Astrocyte (in vitro differentiated cells and primary cell): Measurements from ENCODE around the gene MVD. TPM values are rescaled to one million over a fixed set of nuclear protein-coding genes. Genes with fewer than 3 reads are reported as not detected.

Experiments
- DNase-seq: peaks from one replicate; pipeline ENCODE4 v3.0.0-alpha.2; 2010; ENCODE audit warnings: low read depth
- FAIRE-seq: peaks from 2 replicates; lab custom pipeline; 2011; peaks lifted over from hg19 to GRCh38; lab: Jason Lieb, UNC
- H2AFZ ChIP-seq: 2 replicates; pipeline ENCODE4 v1.6.0; 2012; ENCODE audit warnings: low read depth, low read length, inconsistent platforms
- H3K27ac ChIP-seq: 2 replicates; pipeline ENCODE4 v1.5.1; 2011; ENCODE audit warnings: low read depth, low read length, inconsistent platforms
- H3K27me3 ChIP-seq: 2 replicates; pipeline ENCODE4 v1.6.0; 2011; ENCODE audit warnings: low read length, inconsistent platforms; ENCODE audit not compliant: insufficient read depth
- H3K36me3 ChIP-seq: 2 replicates; pipeline ENCODE4 v1.5.1; 2011; ENCODE audit warnings: low read length, inconsistent platforms; ENCODE audit not compliant: insufficient read depth
- H3K4me1 ChIP-seq: 2 replicates; pipeline ENCODE4 v1.5.1; 2011; ENCODE audit warnings: low read length, inconsistent platforms; ENCODE audit not compliant: insufficient read depth
- H3K4me2 ChIP-seq: 2 replicates; pipeline ENCODE4 v1.6.0; 2012; ENCODE audit warnings: low read length, inconsistent platforms
- H3K4me3 ChIP-seq: 2 replicates; pipeline ENCODE4 v1.5.1; 2011; ENCODE audit warnings: low read depth, mild to moderate bottlenecking, low read length, inconsistent platforms; ENCODE audit not compliant: insufficient read depth
- H3K79me2 ChIP-seq: 2 replicates; pipeline ENCODE4 v1.6.0; 2012; ENCODE audit warnings: mild to moderate bottlenecking, low read length, inconsistent platforms; ENCODE audit not compliant: insufficient read depth
- H3K9ac ChIP-seq: 2 replicates; pipeline ENCODE4 v1.6.0; 2012; ENCODE audit warnings: mild to moderate bottlenecking, low read length, inconsistent platforms
- H3K9me3 ChIP-seq: 2 replicates; pipeline ENCODE4 v1.5.1; 2012; ENCODE audit warnings: low read depth, mild to moderate bottlenecking, low read length, inconsistent platforms; ENCODE audit not compliant: insufficient read depth
- H4K20me1 ChIP-seq: 2 replicates; pipeline ENCODE4 v1.6.0; 2012; ENCODE audit warnings: low read length, inconsistent platforms; ENCODE audit not compliant: insufficient read depth
- H3K27ac Mint-ChIP-seq: one replicate; pipeline ENCODE4 v1.8.0; 2021; ENCODE audit warnings: mild to moderate bottlenecking, mixed read lengths; ENCODE audit not compliant: unreplicated experiment
- H3K27me3 Mint-ChIP-seq: one replicate; pipeline ENCODE4 v1.8.0; 2021; ENCODE audit warnings: low read depth, mixed read lengths; ENCODE audit not compliant: unreplicated experiment
- H3K36me3 Mint-ChIP-seq: one replicate; pipeline ENCODE4 v1.8.0; 2021; ENCODE audit warnings: low read depth, mixed read lengths; ENCODE audit not compliant: unreplicated experiment
- H3K4me1 Mint-ChIP-seq: one replicate; pipeline ENCODE4 v1.8.0; 2021; ENCODE audit warnings: low read depth, mixed read lengths; ENCODE audit not compliant: unreplicated experiment
- H3K4me3 Mint-ChIP-seq: one replicate; pipeline ENCODE4 v1.8.0; 2021; ENCODE audit warnings: mild to moderate bottlenecking, moderate library complexity, mixed read lengths; ENCODE audit not compliant: unreplicated experiment
- H3K9me3 Mint-ChIP-seq: one replicate; pipeline ENCODE4 v1.8.0; 2021; ENCODE audit warnings: mild to moderate bottlenecking, mixed read lengths; ENCODE audit not compliant: unreplicated experiment
- CTCF ChIP-seq: IDR thresholded peaks from 2 replicates; pipeline ENCODE4 v1.5.1; 2011; ENCODE audit warnings: low read depth, mild to moderate bottlenecking, inconsistent platforms, low read length, moderate library complexity; ENCODE audit not compliant: insufficient read depth
- EZH2 ChIP-seq: IDR thresholded peaks from 2 replicates; pipeline ENCODE4 v1.6.1; 2012; ENCODE audit warnings: mild to moderate bottlenecking, low read length, inconsistent platforms; ENCODE audit not compliant: insufficient read depth
- total RNA-seq: library from RNA; stranded (reverse); gene quantifications from 2 replicates; pipeline ENCODE4 v1.2.1, GENCODE V29; 2021

The MVD gene
- total RNA-seq, 1 donor from 2014 or later, result 63.9 TPM

GRCh38 chr16:88605186-88606147 lies 57.4 kb downstream of the MVD start:
- FAIRE-seq, result no peak
- Histone ChIP-seq H3K4me3 (no peak overlapping the region), H3K27me3 (no peaks in the 10 kb centered on the region), H3K36me3 (peaks cover 23% of the 10 kb centered on the region), H3K9ac (no peak overlapping the region), H3K27ac (no peak overlapping the region), H4K20me1 (peaks cover 51% of the 10 kb centered on the region), H2AFZ (no peak overlapping the region), H3K4me1 (no peaks in the 10 kb centered on the region), H3K79me2 (peaks cover 11% of the 10 kb centered on the region), H3K4me2 (no peak overlapping the region), H3K9me3 (no peaks in the 10 kb centered on the region)
- no peak overlapping the region for H3K4me3 Mint-ChIP-seq
- no peaks in the 10 kb centered on the region for H3K9me3 Mint-ChIP-seq
- no peak for DNase-seq
- H3K27ac Mint-ChIP-seq, result no peak overlapping the region
- peaks cover 24% of the 10 kb centered on the region for H3K36me3 Mint-ChIP-seq
- TF ChIP-seq EZH2, result no peak
- TF ChIP-seq CTCF, result no peak
- H3K4me1 Mint-ChIP-seq, result no peaks in the 10 kb centered on the region
- H3K27me3 Mint-ChIP-seq, result no peaks in the 10 kb centered on the region

- TF ChIP-seq CTCF (no peak), EZH2 (no peak)
- no peaks in the 10 kb centered on the region for H3K4me1 ChIP-seq
- H2AFZ ChIP-seq, result no peak overlapping the region
- Mint-ChIP-seq H3K36me3 (peaks cover 21% of the 10 kb centered on the region), H3K4me1 (peaks cover 5% of the 10 kb centered on the region), H3K9me3 (no peaks in the 10 kb centered on the region), H3K4me3 (no peak overlapping the region), H3K27me3 (no peaks in the 10 kb centered on the region), H3K27ac (no peak overlapping the region)
- H3K9ac ChIP-seq, result no peak overlapping the region
- H3K27ac ChIP-seq, result no peak overlapping the region
- H3K4me3 ChIP-seq, result no peak overlapping the region
- no peaks in the 10 kb centered on the region for H3K27me3 ChIP-seq
- H3K4me2 ChIP-seq, result no peak overlapping the region
- no peak for DNase-seq
- H3K79me2 ChIP-seq, result peaks cover 7% of the 10 kb centered on the region
- peaks cover 41% of the 10 kb centered on the region for H4K20me1 ChIP-seq
- no peaks in the 10 kb centered on the region for H3K9me3 ChIP-seq
- H3K36me3 ChIP-seq, result peaks cover 41% of the 10 kb centered on the region
- FAIRE-seq, result no peak
Measured at GRCh38 chr16:88602091-88602490, 60.8 kb downstream of the MVD start.

Other genes with a start within 250 kb of the MVD start
- 8.0 and 8.6 TPM in 2 replicates for gene ZFPM1, start 209.8 kb downstream of the MVD start, total RNA-seq
- 31.6 and 32.8 TPM in 2 replicates for gene ZC3H18, start 92.7 kb downstream of the MVD start, total RNA-seq
- gene IL17C, start 24.5 kb downstream of the MVD start, total RNA-seq, result 0.36 TPM in 1 of 2 replicates, not detected in the other
- 236 and 284 TPM in 2 replicates for gene CYBA, start 12.0 kb downstream of the MVD start, total RNA-seq
- 0.22 and 0.48 TPM in 2 replicates for gene SNAI3, start 23.4 kb upstream of the MVD start, total RNA-seq
- gene RNF166, start 43.3 kb upstream of the MVD start, total RNA-seq, result 15.4 and 15.6 TPM in 2 replicates
- gene CTU2, start 43.4 kb upstream of the MVD start, total RNA-seq, result 18.3 and 22.5 TPM in 2 replicates
- gene PIEZO1, start 122.1 kb upstream of the MVD start, total RNA-seq, result 239 and 247 TPM in 2 replicates
- gene CDT1, start 140.7 kb upstream of the MVD start, total RNA-seq, result 3.7 and 4.7 TPM in 2 replicates
- gene APRT, start 148.8 kb upstream of the MVD start, total RNA-seq, result 132 and 143 TPM in 2 replicates
- 31.1 and 31.7 TPM in 2 replicates for gene GALNS, start 193.9 kb upstream of the MVD start, total RNA-seq
- gene TRAPPC2L, start 194.0 kb upstream of the MVD start, total RNA-seq, result 59.1 and 63.0 TPM in 2 replicates
- not detected in 2 replicates for gene PABPN1L, start 203.6 kb upstream of the MVD start, total RNA-seq